Measurements from ENCODE around the gene BRD3.

DNA sequence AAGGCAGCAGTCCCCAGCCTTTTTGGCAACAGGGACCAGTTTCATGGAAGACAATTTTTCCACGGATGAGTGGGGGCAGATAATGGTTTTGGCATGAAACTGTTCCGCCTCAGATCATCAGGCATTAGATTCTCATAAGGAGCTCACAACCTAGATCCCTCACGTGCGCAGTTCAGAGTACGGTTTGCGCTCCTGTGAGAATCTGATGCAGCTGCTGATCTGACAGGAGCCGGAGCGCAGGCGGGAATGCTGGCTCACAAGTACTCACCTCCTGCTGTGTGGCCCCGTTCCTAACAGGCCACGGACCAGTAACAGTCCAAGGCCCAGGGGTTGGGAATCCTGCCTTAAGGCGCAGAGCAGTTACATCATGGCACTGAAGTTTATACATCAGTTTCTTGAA is 3.3 kb upstream of the BRD3 start:
- TF ChIP-seq, protein P1, sequence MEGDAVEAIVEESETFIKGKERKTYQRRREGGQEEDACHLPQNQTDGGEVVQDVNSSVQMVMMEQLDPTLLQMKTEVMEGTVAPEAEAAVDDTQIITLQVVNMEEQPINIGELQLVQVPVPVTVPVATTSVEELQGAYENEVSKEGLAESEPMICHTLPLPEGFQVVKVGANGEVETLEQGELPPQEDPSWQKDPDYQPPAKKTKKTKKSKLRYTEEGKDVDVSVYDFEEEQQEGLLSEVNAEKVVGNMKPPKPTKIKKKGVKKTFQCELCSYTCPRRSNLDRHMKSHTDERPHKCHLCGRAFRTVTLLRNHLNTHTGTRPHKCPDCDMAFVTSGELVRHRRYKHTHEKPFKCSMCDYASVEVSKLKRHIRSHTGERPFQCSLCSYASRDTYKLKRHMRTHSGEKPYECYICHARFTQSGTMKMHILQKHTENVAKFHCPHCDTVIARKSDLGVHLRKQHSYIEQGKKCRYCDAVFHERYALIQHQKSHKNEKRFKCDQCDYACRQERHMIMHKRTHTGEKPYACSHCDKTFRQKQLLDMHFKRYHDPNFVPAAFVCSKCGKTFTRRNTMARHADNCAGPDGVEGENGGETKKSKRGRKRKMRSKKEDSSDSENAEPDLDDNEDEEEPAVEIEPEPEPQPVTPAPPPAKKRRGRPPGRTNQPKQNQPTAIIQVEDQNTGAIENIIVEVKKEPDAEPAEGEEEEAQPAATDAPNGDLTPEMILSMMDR (IDR thresholded peaks at IDR 0.05): no peak
- TF ChIP-seq POLR2A (IDR thresholded peaks at IDR 0.05): no peak

All from heart left ventricle (tissue), 13 donors.